H1 (cell line): Measurements from ENCODE around the gene MT1G. TPM values are rescaled to one million over a fixed set of nuclear protein-coding genes. Genes with fewer than 3 reads are reported as not detected.
A peak's percentile ranks its signal among the peaks of the same experiment; 100 is the strongest.

ENCODE experiments used
- CTCF ChIP-seq, 3 experiments: IDR thresholded peaks; 1 replicate in 2 of 3; 2 replicates in 1 of 3; pipeline versions ENCODE4 v1.5.1 to v1.6.1; 2011; ENCODE audit warnings: low read length in 3 of 3, mild to moderate bottlenecking in 3 of 3, inconsistent platforms in 2 of 3, low read depth in 1 of 3, moderate library complexity in 1 of 3; ENCODE audit not compliant: insufficient read depth in 1 of 3; ENCODE audit errors: control extremely low read depth in 1 of 3
- EZH2 ChIP-seq: fragments of 200-600 bp; sonication (generic); IDR thresholded peaks from 2 replicates; pipeline ENCODE4 v1.7.1; 2012; ENCODE audit warnings: low read depth, mild to moderate bottlenecking, moderate library complexity, low read length, inconsistent platforms; ENCODE audit not compliant: severe bottlenecking
- polyA plus RNA-seq, 7 experiments: library from polyadenylated mRNA; depleted of rRNA in 3 of 7; stranded (reverse) in 5 of 7; unstranded in 2 of 7; fragments of >200 nt in 5 of 7; fragments of 200-250 nt in 2 of 7; gene quantifications; 1 replicate in 5 of 7; 2 replicates in 1 of 7; 4 replicates in 1 of 7; pipeline versions ENCODE4 v1.2.1 to v1.2.3, GENCODE V29; 2011 to 2013; ENCODE audit warnings: missing spikeins in 2 of 7, mixed read lengths in 2 of 7
- total RNA-seq: library from RNA; stranded (reverse); fragmentation: NEBNext Ultra II Directional; extraction: Animal tissue kit (Norgen Biotek cat#: 25700); gene quantifications from 2 replicates; pipeline ENCODE4 v1.2.1, GENCODE V29; 2021

The MT1G gene
- total and polyA plus RNA-seq, 2 of the 8 experiments (the other 6 are each of a cell fraction or from before 2014, with no cell fraction given): 17.7 to 515 TPM

DNA sequence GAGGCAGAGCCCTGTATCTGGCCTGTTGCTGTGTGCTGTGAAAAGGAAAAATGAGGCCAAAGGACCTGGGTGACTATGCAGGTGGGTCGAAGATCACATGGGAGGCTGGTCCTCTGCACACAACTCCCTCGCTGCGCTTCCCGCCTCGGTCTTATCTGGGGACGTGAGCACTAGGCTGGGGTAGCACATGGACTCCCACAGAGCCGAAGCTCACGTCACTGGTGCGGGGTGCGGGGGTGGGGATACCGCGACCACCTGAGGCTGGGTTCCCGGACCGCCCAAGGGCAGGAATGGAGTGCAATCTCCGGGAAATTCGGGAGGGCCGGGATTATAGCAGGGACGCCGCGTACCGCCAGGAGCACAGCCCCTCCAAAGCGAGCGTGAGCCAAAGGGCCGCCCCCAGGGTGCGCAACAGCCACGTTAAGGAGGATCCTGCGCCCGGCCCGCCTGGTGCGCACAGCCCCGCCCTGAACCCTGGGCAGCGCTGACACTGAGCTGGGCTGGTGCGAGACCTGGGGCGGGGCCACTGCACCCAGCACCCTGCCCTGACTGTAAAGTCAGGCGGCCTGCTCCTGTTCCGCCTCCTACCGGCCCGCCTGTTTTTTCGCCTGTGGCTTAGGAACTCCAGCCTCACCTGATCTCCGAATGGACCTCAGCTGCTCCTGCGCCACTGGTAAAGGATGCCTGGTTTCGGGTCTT is 24.6 kb downstream of the MT1G start (continued):
- TF ChIP-seq CTCF (IDR thresholded peaks at IDR 0.05; ENCODE audit: control extremely low read depth in 1 of 3, insufficient read depth in 1 of 3, low read depth in 1 of 3, low read length in 3 of 3): peak; percentile 39 to 50 (median 42)
- peak; percentile 72 for TF ChIP-seq EZH2
